C4-2B (cell line): ENCODE measurements around the gene MARS2.

ENCODE experiments used
- ZFX ChIP-seq: fragments of 450-650 bp; IDR thresholded peaks from 2 replicates; pipeline ENCODE4 v1.6.1; 2017
- TF ChIP-seq, protein P1 (sequence below): fragments of 450-650 bp; conservative IDR thresholded peaks from 2 replicates; pipeline ENCODE4 v1.5.1; 2017; ENCODE audit warnings: mild to moderate bottlenecking

DNA sequence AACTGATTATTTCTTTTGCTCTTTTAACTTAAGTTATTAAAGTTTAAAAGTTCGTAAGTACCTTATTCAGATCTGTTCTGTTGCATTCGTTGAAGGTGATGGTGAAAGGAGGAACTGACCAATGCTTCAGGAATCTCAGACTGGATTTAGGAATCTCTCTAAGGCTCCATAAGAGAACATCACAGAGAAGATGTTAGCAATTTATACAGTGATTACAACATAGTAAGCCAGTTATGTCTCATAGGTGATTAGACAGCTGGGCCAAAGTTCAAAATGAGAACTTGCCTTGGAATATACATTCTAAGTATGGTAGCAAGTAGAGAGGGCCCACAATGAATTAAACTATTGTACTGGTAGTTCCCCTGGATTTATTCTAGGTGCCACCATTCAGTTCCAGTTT lies 3.2 kb downstream of the MARS2 start:
- TF ChIP-seq, protein P1, sequence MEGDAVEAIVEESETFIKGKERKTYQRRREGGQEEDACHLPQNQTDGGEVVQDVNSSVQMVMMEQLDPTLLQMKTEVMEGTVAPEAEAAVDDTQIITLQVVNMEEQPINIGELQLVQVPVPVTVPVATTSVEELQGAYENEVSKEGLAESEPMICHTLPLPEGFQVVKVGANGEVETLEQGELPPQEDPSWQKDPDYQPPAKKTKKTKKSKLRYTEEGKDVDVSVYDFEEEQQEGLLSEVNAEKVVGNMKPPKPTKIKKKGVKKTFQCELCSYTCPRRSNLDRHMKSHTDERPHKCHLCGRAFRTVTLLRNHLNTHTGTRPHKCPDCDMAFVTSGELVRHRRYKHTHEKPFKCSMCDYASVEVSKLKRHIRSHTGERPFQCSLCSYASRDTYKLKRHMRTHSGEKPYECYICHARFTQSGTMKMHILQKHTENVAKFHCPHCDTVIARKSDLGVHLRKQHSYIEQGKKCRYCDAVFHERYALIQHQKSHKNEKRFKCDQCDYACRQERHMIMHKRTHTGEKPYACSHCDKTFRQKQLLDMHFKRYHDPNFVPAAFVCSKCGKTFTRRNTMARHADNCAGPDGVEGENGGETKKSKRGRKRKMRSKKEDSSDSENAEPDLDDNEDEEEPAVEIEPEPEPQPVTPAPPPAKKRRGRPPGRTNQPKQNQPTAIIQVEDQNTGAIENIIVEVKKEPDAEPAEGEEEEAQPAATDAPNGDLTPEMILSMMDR: no peak
- no peak for TF ChIP-seq ZFX
